Skin of body (tissue), 3 donors: Measurements from ENCODE around the gene MARCHF2. TPM values are rescaled to one million over a fixed set of nuclear protein-coding genes. Genes with fewer than 3 reads are reported as not detected.

Experiments used
- DNase-seq: peaks from one replicate; lab custom pipeline; 2025; lab: John Stamatoyannopoulos, UW
- small RNA-seq: library from RNA; depleted of rRNA; stranded (forward); fragments of <200 nt; gene quantifications from one replicate; pipeline ENCODE3, GENCODE V24; 2014; ENCODE audit warnings: low replicate concordance
- total RNA-seq: library from RNA; depleted of rRNA; stranded (reverse); fragments of >200 nt; gene quantifications from one replicate; pipeline ENCODE4 v1.2.3, GENCODE V29; 2014

Gene MARCHF2
- total RNA-seq, 1 donor from 2014 or later = 24.0 TPM

GRCh38 chr19:8475005-8475404 lies 61.9 kb downstream of the MARCHF2 start:
- no peak for DNase-seq

- no peak for DNase-seq
Observed at GRCh38 chr19:8476524-8476923, 63.4 kb downstream of the MARCHF2 start.

GRCh38 chr19:8477889-8478288 lies 64.8 kb downstream of the MARCHF2 start:
- no peak for DNase-seq

GRCh38 chr19:8478598-8478997 lies 65.5 kb downstream of the MARCHF2 start:
- no peak for DNase-seq

GRCh38 chr19:8481201-8481600 lies 68.1 kb downstream of the MARCHF2 start:
- no peak for DNase-seq

GRCh38 chr19:8481616-8482015 lies 68.5 kb downstream of the MARCHF2 start:
- no peak for DNase-seq

GRCh38 chr19:8482696-8483095 lies 69.6 kb downstream of the MARCHF2 start:
- DNase-seq = no peak

GRCh38 chr19:8483165-8483564 lies 70.1 kb downstream of the MARCHF2 start:
- no peak for DNase-seq

- DNase-seq = no peak
Observed at GRCh38 chr19:8484331-8484894, 71.3 kb downstream of the MARCHF2 start.

- DNase-seq = no peak
Observed at GRCh38 chr19:8485561-8486371, 72.7 kb downstream of the MARCHF2 start.

GRCh38 chr19:8486661-8487136 lies 73.6 kb downstream of the MARCHF2 start:
- no peak for DNase-seq

GRCh38 chr19:8487137-8487851 lies 74.2 kb downstream of the MARCHF2 start:
- no peak for DNase-seq

GRCh38 chr19:8488365-8488764 lies 75.3 kb downstream of the MARCHF2 start:
- DNase-seq = no peak

Small RNA genes lying within 50 kb of the gene (small RNA-seq; reads per million reads assigned to genes)
- gene MIR4999 = 0.07 reads per million

Other genes with a start within 250 kb of the MARCHF2 start
- gene CERS4, start 203.9 kb upstream of the MARCHF2 start, total RNA-seq = 55.2 TPM
- gene CD320, start 104.9 kb upstream of the MARCHF2 start, total RNA-seq = 8.4 TPM
- 14.8 TPM for gene NDUFA7, start 91.9 kb upstream of the MARCHF2 start, total RNA-seq
- 555 TPM for gene RPS28, start 91.8 kb upstream of the MARCHF2 start, total RNA-seq
- 4.8 TPM for gene KANK3, start 70.0 kb upstream of the MARCHF2 start, total RNA-seq
- gene ANGPTL4, start 49.1 kb upstream of the MARCHF2 start, total RNA-seq = 5.8 TPM
- 76.5 TPM for gene RAB11B, start 22.9 kb upstream of the MARCHF2 start, total RNA-seq
- gene HNRNPM, start 31.7 kb downstream of the MARCHF2 start, total RNA-seq = 94.2 TPM
- gene PRAM1, start 89.3 kb downstream of the MARCHF2 start, total RNA-seq = 2.3 TPM
- 4.8 TPM for gene ZNF414, start 100.9 kb downstream of the MARCHF2 start, total RNA-seq
- 12.0 TPM for gene MYO1F, start 164.1 kb downstream of the MARCHF2 start, total RNA-seq
- 32.7 TPM for gene ADAMTS10, start 197.4 kb downstream of the MARCHF2 start, total RNA-seq
- gene NFILZ, start 217.3 kb downstream of the MARCHF2 start, total RNA-seq = not detected